Heart left ventricle (tissue), 16 donors: ENCODE measurements around the gene SMARCA2. TPM values are rescaled to one million over a fixed set of nuclear protein-coding genes. Genes with fewer than 3 reads are reported as not detected.

Source experiments
- ATAC-seq, 4 donors: fragments of 200-7000 bp; cut with Tn5 transposase; one replicate each; pipeline ENCODE4 v1.9.1; 2020 to 2022; ENCODE audit warnings: moderate library complexity in 4 of 4, mild to moderate bottlenecking in 3 of 4, moderate number of reproducible peaks in 1 of 4
- DNase-seq, 5 donors: peaks; one replicate each; pipeline ENCODE4 v3.0.0-alpha.2; 2020
- H3K27ac ChIP-seq, 12 donors: fragments of 200-600 bp; sonication (generic) in 4 of 12; one replicate each; pipeline versions ENCODE4 v1.5.0 to v1.8.0; 2016 to 2022; ENCODE audit warnings: mild to moderate bottlenecking in 2 of 12
- H3K27me3 ChIP-seq, 9 donors: fragments of 200-600 bp; sonication (generic) in 2 of 9; one replicate each; pipeline versions ENCODE4 v1.5.1 to v1.8.0; 2016 to 2022; ENCODE audit warnings: mild to moderate bottlenecking in 3 of 9
- H3K36me3 ChIP-seq, 9 donors: fragments of 200-600 bp; sonication (generic) in 2 of 9; one replicate each; pipeline versions ENCODE4 v1.5.0 to v1.8.0; 2018 to 2022; ENCODE audit warnings: mild to moderate bottlenecking in 2 of 9
- H3K4me1 ChIP-seq, 12 donors: fragments of 200-600 bp; sonication (generic) in 4 of 12; one replicate each; pipeline versions ENCODE4 v1.5.0 to v1.8.0; 2016 to 2022; ENCODE audit warnings: mild to moderate bottlenecking in 3 of 12
- H3K4me3 ChIP-seq, 12 donors: fragments of 200-600 bp; sonication (generic) in 4 of 12; one replicate each; pipeline versions ENCODE4 v1.5.0 to v1.8.0; 2017 to 2022; ENCODE audit warnings: mild to moderate bottlenecking in 9 of 12, moderate library complexity in 4 of 12
- H3K9me3 ChIP-seq, 12 donors: fragments of 200-600 bp; sonication (generic) in 4 of 12; one replicate each; pipeline versions ENCODE4 v1.5.0 to v1.8.0; 2016 to 2022; ENCODE audit warnings: mild to moderate bottlenecking in 1 of 12
- POLR2A ChIP-seq, 2 donors: fragments of 450-650 bp; IDR thresholded peaks; one replicate each; pipeline ENCODE4 v1.6.1; 2017; ENCODE audit warnings: antibody characterized with exemption in 2 of 2, mild to moderate bottlenecking in 2 of 2, moderate library complexity in 2 of 2
- WGBS, 4 donors: extraction: QIAGEN DNeasy Blood & Tissue Kit in 2 of 4; methylation state at CpG; one replicate each; pipeline versions ENCODE4 v1.1.5 to v1.1.7; 2013 to 2018; 5-methylcytosine and 5-hydroxymethylcytosine counted together
- intact Hi-C, 10 donors: fragments of 100-400 bp; cut with DNase I; formaldehyde crosslinking; loops; one replicate each; pipeline versions ENCODE4 v1.11.1 to v1.14.2; 2022
- polyA plus RNA-seq, 2 donors: library from polyadenylated mRNA; stranded (reverse); fragments of 200-250 nt; gene quantifications; one replicate each; pipeline ENCODE4 v1.2.3, GENCODE V29; 2013
- total RNA-seq, 9 donors: library from RNA; depleted of rRNA in 2 of 9; stranded (reverse); fragments of >200 nt in 2 of 9; fragmentation: NEBNext Ultra II Directional in 3 of 9; extraction: Animal tissue kit (Norgen Biotek cat#: 25700) in 3 of 9; gene quantifications; one replicate each; pipeline versions ENCODE4 v1.1.0 to v1.2.4, GENCODE V29; 2016 to 2023
- TF ChIP-seq, protein P1 (sequence below), 12 donors: fragments of 200-600 bp; sonication (generic) in 4 of 12; IDR thresholded peaks; one replicate each; pipeline versions ENCODE4 v1.5.0 to v1.8.0; 2018 to 2022; ENCODE audit warnings: antibody characterized with exemption in 12 of 12, mild to moderate bottlenecking in 5 of 12
- donor health status: ischemic (EF 13 %, LVEDD 7.1; RV severe dilation, severe dysfunction).
- donor health status: healthy with polysubstance abuse.
- donor health status: DM: no; HTN: yes; CAD: no.
- donor health status: DM: no; HTN: no; CAD: no.
- donor health status: ischemic (EF 25% LVEDD 6.9; RV normal size, moderate dysfunction).
- donor health status: ischemic (EF 25% LVEDD 5.7; RV mildly dilated, moderate dysfunction).
- donor health status: healthy.
- donor health status: DM: yes; HTN: yes; CAD: no.
- donor health status: ischemic (EF 35%, LVEDD 5.7; RV mildly dilated, moderate dysfunction).
- donor health status: nonischemic (EF 11% LVEDD 7.7; RV severe dilation, severe dysfunction).
- donor health status: DM: yes; HTN: yes; CAD: no.
- donor health status: PGD.
- donor health status: ischemic (EF 29% LVEDD 5.4; RV normal size, mild dysfunction).
- donor health status: nonischemic (EF 23%, LVEDD 6.1; RV moderate dilation, normal function).

SMARCA2 gene
- total and polyA plus RNA-seq, 11 donors: 29.3 to 149 (median 103) TPM

DNA sequence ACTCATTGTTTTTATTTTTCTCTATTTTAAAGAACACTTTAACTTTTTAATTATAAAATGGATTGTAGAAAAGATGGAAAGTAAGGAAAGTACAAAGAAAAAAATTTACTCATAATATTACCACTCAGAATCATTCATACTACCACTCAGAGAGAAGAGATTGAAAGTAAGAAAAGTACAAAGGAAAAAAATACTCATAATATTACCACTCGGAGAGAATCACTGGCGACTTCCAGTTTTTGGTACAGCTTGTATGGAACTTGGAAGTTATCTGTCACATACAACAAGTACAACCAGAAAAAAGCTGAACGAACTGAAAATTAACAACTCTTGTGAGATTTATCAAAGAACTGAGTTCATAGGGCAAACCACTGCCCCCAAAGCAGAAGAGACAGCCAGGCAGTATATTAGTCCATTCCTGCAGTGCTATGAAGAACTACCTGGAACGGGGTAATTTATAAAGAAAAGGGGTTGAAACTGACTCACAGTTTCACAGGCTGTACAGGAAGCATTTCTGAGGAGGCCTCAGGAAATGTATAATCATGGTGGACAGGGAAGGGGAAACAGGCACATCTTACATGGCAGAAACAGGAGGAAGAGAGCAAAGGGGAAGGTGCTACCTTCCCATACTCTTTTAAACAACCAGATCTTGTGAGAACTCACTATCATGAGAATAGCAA lies 183.9 kb downstream of the SMARCA2 start:
- Histone ChIP-seq H3K9me3 (peaks cover 0 to 22% (median 0%) of the 10 kb centered on the region in 12 donors), H3K36me3 (peaks cover 0 to 27% (median 14%) of the 10 kb centered on the region in 9 donors), H3K4me3 (no peak overlapping the region), H3K27me3 (no peaks in the 10 kb centered on the region), H3K27ac (no peak overlapping the region), H3K4me1 (no peaks in the 10 kb centered on the region)
- DNase-seq (no peak), ATAC-seq (no peak)
- intact Hi-C loops: no loop called here
- 94 to 95% (median 95%) methylated on average over 4 of the region's 4 CpGs for WGBS, 4 donors
- no peak for TF ChIP-seq POLR2A (IDR thresholded peaks at IDR 0.05)
- TF ChIP-seq, protein P1, sequence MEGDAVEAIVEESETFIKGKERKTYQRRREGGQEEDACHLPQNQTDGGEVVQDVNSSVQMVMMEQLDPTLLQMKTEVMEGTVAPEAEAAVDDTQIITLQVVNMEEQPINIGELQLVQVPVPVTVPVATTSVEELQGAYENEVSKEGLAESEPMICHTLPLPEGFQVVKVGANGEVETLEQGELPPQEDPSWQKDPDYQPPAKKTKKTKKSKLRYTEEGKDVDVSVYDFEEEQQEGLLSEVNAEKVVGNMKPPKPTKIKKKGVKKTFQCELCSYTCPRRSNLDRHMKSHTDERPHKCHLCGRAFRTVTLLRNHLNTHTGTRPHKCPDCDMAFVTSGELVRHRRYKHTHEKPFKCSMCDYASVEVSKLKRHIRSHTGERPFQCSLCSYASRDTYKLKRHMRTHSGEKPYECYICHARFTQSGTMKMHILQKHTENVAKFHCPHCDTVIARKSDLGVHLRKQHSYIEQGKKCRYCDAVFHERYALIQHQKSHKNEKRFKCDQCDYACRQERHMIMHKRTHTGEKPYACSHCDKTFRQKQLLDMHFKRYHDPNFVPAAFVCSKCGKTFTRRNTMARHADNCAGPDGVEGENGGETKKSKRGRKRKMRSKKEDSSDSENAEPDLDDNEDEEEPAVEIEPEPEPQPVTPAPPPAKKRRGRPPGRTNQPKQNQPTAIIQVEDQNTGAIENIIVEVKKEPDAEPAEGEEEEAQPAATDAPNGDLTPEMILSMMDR (IDR thresholded peaks at IDR 0.05): no peak

DNA sequence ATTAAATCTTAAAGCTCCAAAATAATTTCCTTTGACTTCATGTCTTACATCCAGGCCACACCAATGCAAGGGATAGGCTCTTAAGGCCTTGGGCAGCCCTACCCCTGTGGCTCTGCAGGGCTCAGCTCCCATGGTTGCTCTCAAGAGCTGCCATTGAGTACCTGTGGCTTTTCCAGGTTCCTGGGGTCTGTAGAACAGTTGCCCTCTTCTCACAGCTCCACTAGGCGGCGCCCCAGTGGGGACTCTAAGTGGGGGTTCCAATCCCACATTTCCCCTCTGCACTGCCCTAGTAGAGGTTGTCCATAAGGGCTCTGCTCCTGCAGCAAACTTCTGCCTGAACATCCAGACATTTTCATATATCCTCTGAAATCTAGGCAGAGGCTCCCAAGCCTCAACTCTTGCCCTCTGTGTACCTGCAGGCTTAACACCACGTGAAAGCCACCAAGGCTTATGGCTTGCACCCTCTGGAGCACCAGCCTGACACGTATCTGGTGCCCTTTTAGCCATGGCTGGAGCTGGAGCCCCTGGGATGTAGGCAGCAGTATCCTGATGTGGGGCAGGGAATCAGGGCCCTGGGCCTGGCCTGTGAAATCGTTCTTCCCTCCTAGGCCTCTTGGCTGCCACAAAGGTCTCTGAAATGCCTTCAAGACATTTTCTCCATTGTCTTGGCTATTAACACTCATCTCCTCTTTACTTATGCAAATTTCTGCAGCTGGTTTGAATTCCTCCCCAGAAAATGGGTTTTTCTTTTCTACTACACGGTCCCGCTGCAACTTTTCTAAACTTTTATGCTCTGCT lies 185.1 kb downstream of the SMARCA2 start:
- ATAC-seq (no peak), DNase-seq (no peak)
- 95 to 98% (median 96%) methylated on average over 5 to 7 of the region's 7 CpGs for WGBS, 4 donors
- Histone ChIP-seq H3K4me1 (no peaks in the 10 kb centered on the region), H3K27me3 (no peaks in the 10 kb centered on the region), H3K36me3 (peaks cover 0 to 18% (median 5%) of the 10 kb centered on the region in 9 donors), H3K9me3 (peaks cover 0 to 22% (median 0%) of the 10 kb centered on the region in 12 donors), H3K4me3 (no peak overlapping the region), H3K27ac (no peak overlapping the region)
- no peak for TF ChIP-seq POLR2A (IDR thresholded peaks at IDR 0.05)
- TF ChIP-seq, protein P1 (IDR thresholded peaks at IDR 0.05): no peak
- intact Hi-C loops: no loop called here

DNA sequence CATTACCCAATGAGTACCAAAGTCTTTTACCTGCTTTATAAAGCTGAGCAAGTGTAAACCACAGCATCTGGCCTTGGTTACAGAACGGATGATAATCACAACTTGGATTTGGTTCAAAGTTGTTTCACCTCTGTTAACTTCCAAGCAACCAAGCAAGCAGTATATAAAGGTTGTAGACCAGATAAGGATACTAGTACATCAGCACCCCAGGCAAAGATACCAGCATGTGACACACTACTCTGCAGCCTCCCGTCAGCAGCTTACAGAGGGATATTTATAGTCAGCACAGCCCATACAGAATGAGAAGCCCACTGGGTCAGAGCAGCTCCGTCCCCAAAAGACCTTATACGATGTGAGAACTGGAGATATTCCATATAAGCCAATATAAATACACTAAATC lies 193.3 kb downstream of the SMARCA2 start:
- Histone ChIP-seq H3K9me3 (peaks cover 0 to under 1% (median 0%) of the 10 kb centered on the region in 12 donors), H3K27ac (peak overlapping the region in 2 of 12 donors; percentile 61), H3K4me3 (no peak overlapping the region), H3K4me1 (peaks cover 0 to 17% (median under 1%) of the 10 kb centered on the region in 12 donors), H3K27me3 (no peaks in the 10 kb centered on the region), H3K36me3 (no peaks in the 10 kb centered on the region)
- intact Hi-C loops: no loop called here
- 36 to 49% (median 42%) methylated on average over 4 of the region's 4 CpGs for WGBS, 4 donors
- TF ChIP-seq, protein P1 (IDR thresholded peaks at IDR 0.05): no peak
- TF ChIP-seq POLR2A (IDR thresholded peaks at IDR 0.05): no peak
- peak; percentile 96 to 100 (median 99) for ATAC-seq
- DNase-seq: peak in 4 of 5 donors; percentile 44 to 73 (median 45)

DNA sequence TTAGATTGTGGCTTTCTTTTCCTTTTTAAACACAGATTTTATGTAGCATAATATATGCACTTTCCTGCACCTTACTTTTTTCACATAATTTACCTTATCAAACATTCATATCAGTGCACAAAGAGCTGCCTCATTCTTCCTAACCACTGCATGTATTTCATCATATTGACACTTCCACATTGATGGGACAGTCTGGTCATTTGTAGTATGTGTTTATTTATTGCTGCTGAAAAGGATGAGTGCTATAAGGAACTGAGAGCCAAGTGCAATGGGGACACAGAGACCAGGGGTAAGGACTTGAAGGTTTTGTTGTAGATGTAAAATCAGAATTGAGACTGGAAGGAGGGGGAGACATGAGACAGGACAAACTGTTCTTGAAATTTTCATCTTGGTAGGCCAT lies 193.8 kb downstream of the SMARCA2 start:
- DNase-seq: no peak
- H3K9me3 ChIP-seq: no peaks in the 10 kb centered on the region
- H3K27me3 ChIP-seq: no peaks in the 10 kb centered on the region
- H3K36me3 ChIP-seq: no peaks in the 10 kb centered on the region
- TF ChIP-seq, protein P1 (IDR thresholded peaks at IDR 0.05): no peak
- TF ChIP-seq POLR2A (IDR thresholded peaks at IDR 0.05): no peak
- peak in 1 of 4 donors; percentile 17 for ATAC-seq
- no peak overlapping the region for H3K4me3 ChIP-seq
- H3K27ac ChIP-seq: peak overlapping the region in 2 of 12 donors; percentile 30 to 38
- intact Hi-C loops: no loop called here
- peaks cover 0 to 17% (median 3%) of the 10 kb centered on the region in 12 donors for H3K4me1 ChIP-seq
